Forelimb muscle (tissue), 1 donor: ENCODE measurements around the gene ZNF474. TPM values are rescaled to one million over a fixed set of nuclear protein-coding genes. Genes with fewer than 3 reads are reported as not detected.

Source experiments
- DNase-seq: peaks from one replicate; pipeline ENCODE4 v3.0.0-alpha.2; 2013; ENCODE audit warnings: low read depth
- polyA plus RNA-seq: library from polyadenylated mRNA; unstranded; fragments of 120-200 nt; gene quantifications from one replicate; pipeline ENCODE4 v1.2.1, GENCODE V29; 2013; ENCODE audit not compliant: insufficient read length

The ZNF474 gene
- polyA plus RNA-seq, 1 donor: 0.62 TPM

DNA sequence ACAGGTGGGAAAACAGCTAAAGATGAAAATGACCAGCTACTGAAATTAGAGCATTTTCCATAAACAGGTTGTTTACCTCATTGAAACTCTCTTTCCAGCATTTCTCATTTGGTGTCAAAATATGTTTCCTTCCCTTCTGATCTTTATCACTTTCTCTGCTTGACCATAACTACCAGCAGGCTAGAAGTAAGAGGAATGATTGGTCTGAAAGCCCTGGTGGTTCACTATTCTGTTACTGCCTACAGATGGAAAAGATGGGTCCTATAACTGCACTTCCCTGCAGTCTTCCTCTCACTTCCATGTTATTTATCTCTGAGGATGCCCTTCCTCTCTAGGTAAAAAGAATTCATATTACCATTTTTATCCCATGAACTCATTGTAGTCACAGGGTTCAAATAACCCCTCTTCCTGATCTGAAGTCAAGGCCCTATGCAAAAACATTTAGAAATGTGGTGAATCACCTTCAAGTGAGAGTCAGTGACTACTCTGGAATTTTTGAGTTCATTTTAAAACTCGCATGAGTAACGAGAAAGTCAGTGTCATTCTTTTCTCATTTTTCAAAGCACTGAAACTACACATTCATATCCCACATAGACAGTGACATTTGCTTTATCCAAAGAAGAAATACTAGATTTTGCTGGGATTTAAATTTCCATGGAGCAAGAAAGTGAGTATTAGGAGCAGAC lies 51.7 kb downstream of the ZNF474 start:
- DNase-seq: no peak

DNA sequence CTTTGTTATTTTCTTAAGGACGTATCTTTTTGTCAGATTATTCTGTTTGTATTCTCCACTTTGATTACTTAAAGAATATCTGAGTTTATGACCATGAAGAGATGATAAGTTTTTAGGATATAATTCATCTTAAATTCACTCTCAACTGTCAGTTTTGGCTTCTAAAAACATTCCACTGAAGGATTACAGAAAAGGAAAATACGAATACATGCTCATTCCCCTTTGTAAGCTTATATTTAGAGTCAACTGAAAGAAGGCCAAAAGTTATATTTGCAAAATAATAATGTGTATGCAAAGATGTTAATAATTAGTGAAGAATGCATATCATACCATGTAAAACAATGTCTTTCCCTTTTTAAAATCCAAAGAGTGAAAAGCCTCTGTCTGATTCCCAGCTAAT lies 52.5 kb downstream of the ZNF474 start:
- DNase-seq: no peak

DNA sequence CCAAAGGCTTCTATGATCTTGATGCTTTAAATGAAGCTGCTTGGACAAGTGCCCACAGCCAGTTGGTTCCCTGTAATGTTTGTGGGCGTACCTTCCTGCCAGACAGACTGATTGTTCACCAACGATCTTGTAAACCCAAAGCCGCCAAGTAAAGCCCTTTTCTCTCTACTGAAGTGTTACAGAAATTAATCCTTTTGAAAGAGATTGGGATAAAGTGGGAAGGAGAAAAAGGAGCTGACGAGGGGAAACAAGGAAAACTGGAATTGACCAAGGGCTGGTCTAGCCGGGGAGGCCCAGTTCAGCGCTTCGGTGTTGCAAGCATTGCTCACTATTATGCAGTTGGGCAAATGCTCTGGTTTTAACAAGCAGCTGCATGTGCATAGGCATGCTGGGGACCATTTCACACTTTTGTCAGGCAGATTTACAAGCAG lies 53.2 kb downstream of the ZNF474 start:
- no peak for DNase-seq

DNA sequence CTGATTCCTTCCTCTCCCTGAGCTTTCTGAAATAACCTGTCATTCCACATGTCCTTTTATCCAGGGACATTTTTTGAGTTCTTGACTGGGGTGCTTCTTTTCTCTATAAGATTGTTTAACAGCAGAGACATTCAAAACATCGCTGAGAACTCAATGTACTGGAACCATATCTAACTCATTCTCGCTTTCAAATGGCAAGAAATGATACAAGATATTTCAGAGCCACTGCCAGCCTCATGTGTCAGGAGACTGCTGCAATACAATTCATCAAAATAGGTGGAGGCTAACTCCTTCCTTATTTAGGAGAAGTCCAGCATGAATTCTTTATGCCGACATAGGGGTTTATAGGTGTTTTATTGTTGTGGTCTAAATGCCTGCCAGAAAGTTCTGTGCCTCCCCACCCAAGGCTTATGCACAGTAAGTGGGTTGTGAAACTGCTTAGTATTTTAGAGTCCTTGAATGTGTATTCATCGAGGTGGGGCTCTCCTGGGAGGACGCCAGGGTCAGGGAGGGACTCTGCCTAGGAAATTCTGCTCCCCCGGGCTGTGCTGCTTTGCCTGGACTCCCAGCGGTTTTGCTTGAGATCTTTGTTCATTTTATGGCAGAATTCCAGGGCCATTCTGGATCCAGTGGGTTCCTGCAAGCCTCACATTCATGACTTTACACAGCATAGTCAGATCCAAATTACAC lies 53.9 kb downstream of the ZNF474 start:
- no peak for DNase-seq

DNA sequence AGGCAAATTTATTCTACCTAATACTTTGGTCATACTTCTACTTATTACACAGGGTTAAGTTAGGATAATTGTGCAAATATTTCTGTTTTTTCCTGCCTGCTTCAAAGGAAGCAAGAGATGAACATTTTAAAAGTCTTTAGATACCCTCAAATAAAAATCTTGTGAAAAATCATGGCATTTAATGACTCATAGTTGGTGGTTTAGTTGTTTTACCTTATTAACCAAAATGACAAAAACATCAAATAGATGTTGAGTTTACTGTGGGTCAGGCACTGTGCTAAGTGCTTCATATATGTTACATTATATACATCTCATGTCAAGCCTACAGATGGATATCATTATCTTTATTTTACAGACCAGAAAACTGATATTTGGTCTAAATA lies 54.4 kb downstream of the ZNF474 start:
- no peak for DNase-seq

DNA sequence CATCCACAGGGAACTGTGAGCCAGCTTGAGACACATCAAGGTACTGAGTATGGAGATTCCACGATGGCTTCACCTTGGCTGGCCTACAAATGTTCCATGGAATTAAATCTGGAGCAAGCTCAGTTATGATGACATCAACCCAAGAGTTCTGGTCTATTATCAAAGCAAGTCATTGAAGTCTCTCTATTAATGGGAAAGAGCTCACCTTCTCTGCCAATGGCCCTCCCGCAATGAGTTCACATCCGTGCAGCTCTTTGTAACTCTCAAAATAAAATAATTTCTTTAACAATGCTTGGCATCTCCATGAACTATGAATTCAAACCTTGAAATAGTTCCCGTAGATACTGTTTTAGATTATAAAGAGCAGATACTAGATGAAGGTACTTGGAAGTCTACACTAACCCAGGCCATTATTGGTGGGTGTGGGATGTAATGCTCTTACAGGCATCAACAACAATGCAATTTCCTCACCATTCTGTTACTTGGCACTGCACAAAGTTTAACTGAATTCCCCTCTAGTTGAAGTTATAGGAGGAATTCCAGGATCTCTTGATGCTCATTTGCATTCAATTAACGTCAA lies 55.4 kb downstream of the ZNF474 start:
- DNase-seq: no peak

DNA sequence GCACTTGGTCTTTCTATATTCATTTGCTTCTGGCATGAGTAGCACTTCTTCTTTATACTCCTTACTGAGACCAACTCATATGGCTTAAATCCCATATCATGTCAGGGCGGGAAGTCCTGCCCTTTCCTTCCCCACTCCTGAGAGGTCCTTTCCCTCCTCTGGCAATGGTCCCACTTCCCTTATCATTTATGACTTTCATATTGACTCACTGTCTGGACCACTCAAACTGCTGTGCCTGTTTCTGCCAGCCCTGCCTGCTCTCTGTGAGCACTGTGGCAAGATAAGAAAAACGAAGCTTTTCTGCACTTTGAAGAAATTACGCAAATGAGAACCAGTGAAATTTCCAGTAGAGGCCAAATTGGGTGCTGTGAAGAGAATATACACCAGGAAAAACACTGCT lies 58.1 kb downstream of the ZNF474 start:
- no peak for DNase-seq

DNA sequence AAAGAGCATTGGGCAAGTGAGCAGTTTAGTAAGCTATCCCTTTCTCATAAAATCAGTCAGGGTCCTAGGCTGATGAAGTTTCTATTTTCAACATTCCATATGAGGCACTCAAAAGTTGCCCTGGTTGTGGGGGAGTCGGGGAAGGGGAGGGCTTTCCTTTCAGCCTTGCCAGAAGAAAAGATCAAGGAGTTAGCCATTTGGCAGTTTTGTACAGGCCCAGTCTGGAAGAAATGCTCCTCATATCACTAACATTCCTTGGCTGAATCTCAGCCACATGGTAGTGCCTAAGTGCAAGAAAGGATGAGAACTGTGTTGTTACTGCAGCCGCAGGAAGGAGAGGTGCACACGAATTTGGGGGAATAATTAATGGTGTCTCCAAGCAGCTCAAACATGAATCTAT lies 60.8 kb downstream of the ZNF474 start:
- no peak for DNase-seq

DNA sequence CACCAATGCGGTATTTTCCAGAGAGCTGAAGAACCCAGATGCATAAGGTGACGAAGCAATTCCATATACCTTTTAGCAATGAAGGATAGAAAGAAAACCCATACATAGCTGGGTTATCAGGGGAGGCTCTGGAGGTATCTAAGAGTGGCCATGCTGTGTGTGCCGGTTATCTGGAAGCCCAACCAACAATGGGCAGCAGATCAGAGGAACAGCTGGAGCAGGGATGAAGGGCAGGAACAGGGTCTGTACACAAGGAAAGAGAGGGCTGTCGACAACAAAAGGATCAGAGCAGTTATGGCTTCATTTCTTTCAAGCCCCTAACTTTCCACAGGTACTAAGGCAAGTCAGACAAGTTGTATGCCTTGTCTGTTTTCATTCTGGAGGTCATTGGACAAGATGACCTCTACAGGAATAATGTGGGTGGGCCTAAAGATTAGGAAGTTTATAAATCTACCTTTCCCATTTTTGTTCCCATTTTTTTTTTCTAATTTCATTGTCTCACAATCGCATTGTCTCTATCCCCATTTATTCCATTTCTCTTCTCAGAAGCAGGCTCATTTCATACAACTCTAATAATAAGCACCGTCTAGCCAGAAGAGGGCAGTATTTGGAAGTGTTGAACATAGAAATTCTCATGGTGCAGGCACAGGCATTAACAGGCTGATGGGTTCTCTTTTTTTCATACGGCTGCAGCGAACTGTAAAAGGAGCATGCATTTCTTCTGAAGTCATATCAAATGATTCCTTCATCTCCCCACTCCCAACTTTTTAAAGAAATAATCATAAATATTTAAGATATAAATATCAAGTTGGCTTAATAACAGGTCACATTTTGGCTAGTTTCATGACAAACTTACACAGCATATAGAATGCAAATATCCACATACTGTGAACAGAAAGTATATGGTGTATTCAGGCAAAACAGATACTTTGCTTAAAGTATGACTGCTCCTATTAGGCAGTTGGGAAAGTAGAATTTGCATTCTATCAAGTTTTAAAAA lies 63.5 kb downstream of the ZNF474 start:
- DNase-seq: no peak

DNA sequence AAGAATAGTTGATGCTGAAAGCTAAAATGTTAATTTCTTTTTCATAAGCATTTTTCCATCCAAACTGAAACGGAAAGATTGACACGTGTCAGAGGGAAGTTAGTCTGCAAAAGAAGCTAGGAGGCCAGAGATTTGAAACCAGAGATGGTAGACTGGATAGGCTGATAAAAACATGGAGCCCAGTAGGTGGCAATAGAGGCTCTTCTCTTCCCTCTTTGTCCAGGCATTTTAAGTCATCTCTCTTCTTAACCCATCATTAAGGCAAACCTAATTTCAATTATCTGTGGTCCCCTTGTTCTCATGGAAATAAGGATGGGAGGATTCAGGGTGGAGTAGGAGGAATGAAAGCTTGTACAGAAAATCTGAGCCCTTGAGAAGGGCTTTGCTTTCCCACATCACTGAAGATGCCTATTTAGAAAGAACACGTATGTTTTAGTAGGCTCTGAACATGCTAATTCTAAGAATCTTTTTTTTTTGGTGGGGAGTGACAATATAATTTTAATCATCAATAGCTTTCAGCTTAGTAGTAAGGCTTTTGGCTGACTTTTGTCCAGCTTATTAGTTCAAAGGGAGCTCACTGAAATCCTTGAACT lies 66.6 kb downstream of the ZNF474 start:
- no peak for DNase-seq

DNA sequence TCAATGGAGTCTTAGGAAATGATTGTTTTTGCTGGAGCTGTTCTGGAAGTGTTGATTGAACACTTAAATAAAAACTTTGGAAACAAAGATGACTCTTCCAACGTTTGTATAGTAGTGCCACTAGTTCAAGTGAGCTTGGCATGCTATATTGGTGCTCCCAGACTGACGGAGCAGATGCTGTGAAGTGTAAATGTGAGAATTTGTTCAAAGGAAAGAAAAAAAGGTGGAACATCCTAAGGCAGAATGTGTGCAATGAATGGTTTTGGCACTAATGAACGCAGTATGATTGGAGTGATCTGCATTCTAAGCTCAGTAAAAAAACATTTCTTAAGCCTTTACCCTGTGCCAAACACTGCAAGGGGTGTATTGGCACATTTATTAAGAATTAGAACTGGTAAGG lies 69.8 kb downstream of the ZNF474 start:
- DNase-seq: no peak

DNA sequence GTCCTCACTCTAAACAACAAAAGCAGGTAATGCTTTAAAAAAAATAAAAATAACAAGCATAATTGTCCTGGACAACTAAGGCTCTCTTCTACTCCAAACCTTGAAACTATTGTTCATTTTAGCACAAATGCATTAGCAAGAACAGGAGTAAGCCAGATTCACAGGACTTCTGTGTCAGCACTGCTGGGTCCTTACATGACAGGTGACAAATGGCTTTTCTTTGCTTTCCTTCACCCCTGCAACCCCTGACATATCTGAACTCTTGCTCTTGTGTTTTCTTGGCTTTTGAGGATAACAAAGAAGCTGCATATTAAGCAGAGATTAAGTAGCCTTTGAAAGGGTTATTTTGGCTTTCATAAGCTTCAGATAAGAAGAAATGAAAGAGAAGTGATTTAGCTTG lies 71.1 kb downstream of the ZNF474 start:
- no peak for DNase-seq

DNA sequence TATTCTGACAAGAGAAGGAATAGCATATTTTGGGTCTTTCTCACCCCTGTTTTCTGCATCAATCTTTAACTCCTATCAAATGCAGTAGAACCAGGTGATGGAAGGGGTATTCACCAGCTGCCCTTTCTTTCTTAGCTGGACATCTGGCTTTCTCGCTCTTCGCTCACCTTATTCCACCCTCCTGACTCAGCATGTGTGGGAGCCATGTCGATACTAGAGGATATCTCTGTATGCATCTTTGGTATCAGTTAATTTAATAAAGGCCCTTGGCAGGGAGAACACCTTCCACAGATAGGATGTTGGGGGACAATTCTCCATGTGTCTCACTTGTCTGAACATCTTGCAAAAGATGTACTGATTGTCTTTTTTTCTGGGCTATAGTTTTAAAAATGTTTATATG lies 71.5 kb downstream of the ZNF474 start:
- DNase-seq: no peak

DNA sequence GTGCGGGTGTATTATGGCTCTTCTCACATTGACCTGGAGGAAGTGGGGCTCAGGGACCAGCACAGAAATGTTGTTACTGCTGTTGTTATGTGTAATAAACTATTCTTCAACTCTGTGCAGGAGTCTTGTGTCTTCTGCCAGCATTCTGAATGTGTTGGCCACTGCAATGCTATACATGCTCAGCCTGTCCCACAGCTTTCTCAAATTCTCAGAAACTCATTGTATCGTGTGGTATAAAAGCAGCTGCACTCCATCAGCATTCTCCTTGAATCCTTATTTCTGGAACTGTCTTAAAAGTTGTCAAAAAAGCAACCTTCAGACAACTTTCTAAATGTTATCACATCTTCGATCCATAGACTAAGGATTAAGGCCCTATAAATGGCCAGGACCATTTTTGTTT lies 72.0 kb downstream of the ZNF474 start:
- no peak for DNase-seq

DNA sequence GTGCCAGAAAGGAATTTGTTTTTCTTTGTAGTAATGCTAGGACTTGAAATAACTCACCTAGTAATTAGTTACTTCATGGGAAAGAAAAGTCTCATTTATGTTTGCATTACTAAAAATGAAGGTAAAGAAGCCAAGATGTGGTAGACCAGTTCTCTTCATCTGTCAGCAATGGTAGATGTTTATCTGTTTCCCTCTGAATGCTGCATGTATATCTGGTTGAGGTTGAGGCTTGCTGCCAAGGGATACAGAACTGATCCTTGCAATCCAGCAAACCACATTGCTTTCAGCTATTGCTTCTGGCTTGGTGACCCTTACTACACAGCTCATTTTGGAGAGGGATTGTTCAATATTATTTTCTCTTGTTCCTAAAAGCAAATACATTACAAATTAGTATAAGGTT lies 73.6 kb downstream of the ZNF474 start:
- no peak for DNase-seq

Other genes starting within 250 kb of the ZNF474 start
- 11.9 TPM for gene SRFBP1, start 167.6 kb upstream of the ZNF474 start, polyA plus RNA-seq
- 63.2 TPM for gene LOX, start 51.3 kb upstream of the ZNF474 start, polyA plus RNA-seq
- gene SNCAIP, start 182.7 kb downstream of the ZNF474 start, polyA plus RNA-seq: 8.8 TPM